KMS-11 (cell line): ENCODE results near the gene UGT1A9.
"Not testable (repeated sequence)": the region's sequence is repeated elsewhere in the genome, so short reads cannot be mapped to it uniquely, and the experiment has no call there.

Source experiments
- H2AFZ ChIP-seq: fragments of 200-600 bp; sonication (generic); 2 replicates; pipeline ENCODE4 v1.6.1; 2016; ENCODE audit warnings: antibody characterized with exemption, mixed run types, low read depth
- H3K27ac ChIP-seq: fragments of 200-600 bp; sonication (generic); 2 replicates; pipeline ENCODE4 v1.6.1; 2016; ENCODE audit warnings: mild to moderate bottlenecking, mixed run types
- H3K27me3 ChIP-seq: fragments of 200-600 bp; sonication (generic); 2 replicates; pipeline ENCODE4 v1.6.1; 2017; ENCODE audit warnings: mild to moderate bottlenecking, low read depth, mixed run types, moderate library complexity; ENCODE audit not compliant: insufficient read depth
- H3K36me3 ChIP-seq: fragments of 200-600 bp; sonication (generic); 2 replicates; pipeline ENCODE4 v1.6.1; 2017; ENCODE audit warnings: mild to moderate bottlenecking, mixed run types; ENCODE audit not compliant: insufficient read depth
- H3K4me1 ChIP-seq: fragments of 200-600 bp; sonication (generic); 2 replicates; pipeline ENCODE4 v1.6.1; 2016; ENCODE audit warnings: mild to moderate bottlenecking, low read depth, mixed run types; ENCODE audit not compliant: poor library complexity, severe bottlenecking
- H3K4me2 ChIP-seq: fragments of 200-600 bp; sonication (generic); 2 replicates; pipeline ENCODE4 v1.7.0; 2016; ENCODE audit warnings: mild to moderate bottlenecking, mixed run types
- H3K4me3 ChIP-seq: fragments of 200-600 bp; sonication (generic); IDR thresholded peaks from 2 replicates; pipeline ENCODE4 v1.6.1; 2017; ENCODE audit warnings: low read depth, low read length, mixed read lengths; ENCODE audit not compliant: insufficient read depth
- H3K79me2 ChIP-seq: fragments of 200-600 bp; sonication (generic); 2 replicates; pipeline ENCODE4 v1.6.1; 2016; ENCODE audit warnings: low read depth, mixed run types; ENCODE audit not compliant: insufficient read depth
- H3K9ac ChIP-seq: fragments of 200-600 bp; sonication (generic); 2 replicates; pipeline ENCODE4 v1.6.1; 2016; ENCODE audit warnings: mild to moderate bottlenecking, mixed run types
- H4K20me1 ChIP-seq: fragments of 200-600 bp; sonication (generic); 2 replicates; pipeline ENCODE4 v1.6.1; 2016; ENCODE audit warnings: mild to moderate bottlenecking, mixed run types; ENCODE audit not compliant: insufficient read depth
- TF ChIP-seq, protein P1 (sequence below): fragments of 200-600 bp; sonication (generic); conservative IDR thresholded peaks from 2 replicates; pipeline ENCODE4 v1.6.1; 2017; ENCODE audit warnings: low read depth, mild to moderate bottlenecking, antibody characterized with exemption, low read length, moderate library complexity, mixed read lengths

UGT1A9 gene

DNA sequence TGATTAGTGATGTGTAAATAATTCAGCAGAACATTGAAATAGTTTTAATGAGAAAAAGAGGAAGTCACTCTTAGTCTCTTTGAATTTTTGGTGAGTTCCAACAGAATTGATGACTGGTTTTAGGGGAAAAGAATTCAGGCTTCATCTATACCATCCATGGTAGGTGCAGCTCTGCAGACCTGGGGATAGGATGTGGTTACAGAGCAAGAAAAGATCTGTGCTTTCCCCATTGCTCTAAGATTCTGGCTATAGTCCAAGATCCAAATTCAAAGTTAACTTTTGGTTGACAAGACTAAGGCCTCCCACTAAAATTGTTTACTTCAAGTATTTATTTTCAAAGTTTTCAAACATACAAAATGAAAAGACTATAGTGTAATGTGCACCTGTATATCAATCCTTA is 31.8 kb upstream of the UGT1A9 start:
- no peaks in the 10 kb centered on the region for H3K27me3 ChIP-seq
- H3K4me1 ChIP-seq: no peaks in the 10 kb centered on the region

DNA sequence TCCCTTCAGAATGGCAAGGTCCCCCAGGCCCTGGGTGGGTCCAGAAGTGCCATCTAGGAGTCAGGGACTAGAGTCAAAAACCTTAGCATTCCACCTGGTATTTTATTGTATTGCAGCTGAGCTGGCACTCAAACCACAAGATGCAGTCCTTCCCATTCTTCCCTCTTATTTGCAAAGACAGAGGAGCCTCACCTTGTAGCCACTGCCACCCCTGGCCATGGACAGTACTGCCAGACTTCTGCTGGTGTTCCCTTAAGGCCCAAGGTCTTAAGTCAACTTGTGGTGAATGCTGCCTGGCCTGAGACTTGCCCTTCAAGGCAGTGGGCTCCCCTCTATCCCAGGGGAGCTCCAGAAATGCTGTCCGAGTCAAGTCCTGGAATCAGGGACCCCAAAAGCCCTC is 28.6 kb upstream of the UGT1A9 start:
- no peaks in the 10 kb centered on the region for H3K36me3 ChIP-seq

More for the DNA sequence above, 31.8 kb upstream of the UGT1A9 start:
- Histone ChIP-seq H3K4me3 (no peak overlapping the region), H3K4me2 (no peak overlapping the region), H3K27ac (no peak overlapping the region), H3K9ac (no peak overlapping the region), H3K36me3 (no peaks in the 10 kb centered on the region), H4K20me1 (no peaks in the 10 kb centered on the region), H3K79me2 (no peaks in the 10 kb centered on the region), H2AFZ (no peak overlapping the region)
- TF ChIP-seq, protein P1, sequence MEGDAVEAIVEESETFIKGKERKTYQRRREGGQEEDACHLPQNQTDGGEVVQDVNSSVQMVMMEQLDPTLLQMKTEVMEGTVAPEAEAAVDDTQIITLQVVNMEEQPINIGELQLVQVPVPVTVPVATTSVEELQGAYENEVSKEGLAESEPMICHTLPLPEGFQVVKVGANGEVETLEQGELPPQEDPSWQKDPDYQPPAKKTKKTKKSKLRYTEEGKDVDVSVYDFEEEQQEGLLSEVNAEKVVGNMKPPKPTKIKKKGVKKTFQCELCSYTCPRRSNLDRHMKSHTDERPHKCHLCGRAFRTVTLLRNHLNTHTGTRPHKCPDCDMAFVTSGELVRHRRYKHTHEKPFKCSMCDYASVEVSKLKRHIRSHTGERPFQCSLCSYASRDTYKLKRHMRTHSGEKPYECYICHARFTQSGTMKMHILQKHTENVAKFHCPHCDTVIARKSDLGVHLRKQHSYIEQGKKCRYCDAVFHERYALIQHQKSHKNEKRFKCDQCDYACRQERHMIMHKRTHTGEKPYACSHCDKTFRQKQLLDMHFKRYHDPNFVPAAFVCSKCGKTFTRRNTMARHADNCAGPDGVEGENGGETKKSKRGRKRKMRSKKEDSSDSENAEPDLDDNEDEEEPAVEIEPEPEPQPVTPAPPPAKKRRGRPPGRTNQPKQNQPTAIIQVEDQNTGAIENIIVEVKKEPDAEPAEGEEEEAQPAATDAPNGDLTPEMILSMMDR: no peak

DNA sequence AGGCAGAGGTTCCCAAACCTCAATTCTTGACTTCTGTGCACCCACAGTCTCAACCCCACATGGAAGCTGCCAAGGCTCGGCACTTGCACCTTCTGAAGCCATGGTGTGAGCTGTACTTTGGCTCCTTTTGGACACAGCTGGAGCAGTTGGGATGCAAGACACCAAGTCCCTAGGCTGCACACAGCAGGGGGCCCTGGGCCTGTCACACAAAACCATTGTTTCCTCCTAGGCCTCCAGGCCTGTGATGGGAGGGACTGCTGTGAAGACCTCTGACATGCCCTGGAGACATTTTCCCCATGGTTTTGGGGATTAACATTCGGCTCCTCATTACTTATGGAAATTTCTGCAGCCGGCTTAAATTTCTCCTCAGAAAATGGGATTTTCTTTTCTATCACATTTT is 25.7 kb upstream of the UGT1A9 start:
- H3K36me3 ChIP-seq, H3K79me2 ChIP-seq, H2AFZ ChIP-seq, H4K20me1 ChIP-seq, H3K4me1 ChIP-seq, H3K9ac ChIP-seq, H3K27ac ChIP-seq, H3K4me2 ChIP-seq, H3K4me3 ChIP-seq, H3K27me3 ChIP-seq: not testable (repeated sequence)

More for the DNA sequence above, 28.6 kb upstream of the UGT1A9 start:
- no peaks in the 10 kb centered on the region for H3K79me2 ChIP-seq
- TF ChIP-seq, protein P1: no peak
- H2AFZ ChIP-seq: no peak overlapping the region
- H3K4me3 ChIP-seq: no peak overlapping the region
- no peak overlapping the region for H3K4me2 ChIP-seq
- H4K20me1 ChIP-seq: no peaks in the 10 kb centered on the region
- H3K9ac ChIP-seq: no peak overlapping the region
- H3K27me3 ChIP-seq: no peaks in the 10 kb centered on the region
- H3K4me1 ChIP-seq: no peaks in the 10 kb centered on the region
- H3K27ac ChIP-seq: no peak overlapping the region

DNA sequence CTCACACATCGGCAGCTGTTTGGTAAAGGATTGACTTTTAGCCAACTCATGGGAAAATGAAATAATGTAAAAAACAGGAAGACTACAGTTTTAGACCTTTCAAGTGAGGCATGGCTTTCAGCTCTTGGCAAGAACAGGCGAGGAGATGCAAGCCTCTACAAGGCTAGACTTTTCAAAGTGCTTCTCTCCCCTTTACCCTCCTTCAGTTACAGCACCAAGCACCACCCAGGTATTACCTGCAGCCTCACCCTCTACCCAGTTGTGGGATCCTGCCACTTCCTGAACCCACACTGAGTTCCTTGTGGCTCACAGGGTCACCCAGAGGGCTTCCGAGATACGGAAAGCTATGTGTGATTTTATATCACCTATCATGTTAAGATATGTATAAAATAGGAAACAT is 20.7 kb upstream of the UGT1A9 start:
- H4K20me1 ChIP-seq: no peaks in the 10 kb centered on the region
- TF ChIP-seq, protein P1: no peak
- H2AFZ ChIP-seq: no peak overlapping the region
- no peak overlapping the region for H3K4me2 ChIP-seq
- H3K9ac ChIP-seq: no peak overlapping the region
- H3K36me3 ChIP-seq: no peaks in the 10 kb centered on the region
- H3K27me3 ChIP-seq: no peaks in the 10 kb centered on the region
- H3K27ac ChIP-seq: no peak overlapping the region
- H3K4me1 ChIP-seq: no peaks in the 10 kb centered on the region
- H3K4me3 ChIP-seq: no peak overlapping the region
- H3K79me2 ChIP-seq: no peaks in the 10 kb centered on the region

DNA sequence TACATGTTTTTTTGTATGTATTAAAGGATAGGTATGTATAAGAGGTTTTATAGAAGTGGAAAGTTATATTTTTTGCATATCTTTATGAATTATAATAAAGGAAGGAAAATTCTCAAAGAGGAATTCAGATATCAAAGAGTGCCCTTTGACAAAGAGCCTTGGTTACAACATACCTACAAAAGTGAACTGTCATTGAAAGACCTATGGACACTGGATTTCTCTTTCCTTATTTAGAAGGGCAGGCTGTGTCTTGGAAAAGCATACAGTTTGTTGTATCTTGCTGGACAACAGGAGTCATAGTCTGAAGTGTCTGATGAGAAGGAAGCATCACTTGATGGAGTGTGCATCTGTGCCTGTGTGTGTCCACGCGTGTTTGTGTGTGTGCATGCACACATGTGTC is 20.3 kb upstream of the UGT1A9 start:
- Histone ChIP-seq H3K9ac (no peak overlapping the region), H4K20me1 (no peaks in the 10 kb centered on the region), H3K4me2 (no peak overlapping the region), H3K4me3 (no peak overlapping the region), H3K4me1 (no peaks in the 10 kb centered on the region), H3K36me3 (no peaks in the 10 kb centered on the region), H3K27ac (no peak overlapping the region), H3K27me3 (no peaks in the 10 kb centered on the region), H3K79me2 (no peaks in the 10 kb centered on the region), H2AFZ (no peak overlapping the region)
- TF ChIP-seq, protein P1: no peak
